ENCODE measurements around the gene ADARB2.

ADARB2 gene

GRCh38 chr10:1683649-1684048 lies 53.7 kb downstream of the ADARB2 start:
- no peak for DNase-seq

GRCh38 chr10:1679821-1680650 lies 57.3 kb downstream of the ADARB2 start:
- no peak for DNase-seq

- no peak for DNase-seq
Observed at GRCh38 chr10:1678084-1678483, 59.2 kb downstream of the ADARB2 start.

- DNase-seq, result no peak
Observed at GRCh38 chr10:1677307-1677939, 59.9 kb downstream of the ADARB2 start.

- no peak for DNase-seq
Observed at GRCh38 chr10:1674501-1674900, 62.8 kb downstream of the ADARB2 start.

- no peak for DNase-seq
Observed at GRCh38 chr10:1673568-1674345, 63.6 kb downstream of the ADARB2 start.

- DNase-seq, result no peak
Observed at GRCh38 chr10:1672001-1672781, 65.1 kb downstream of the ADARB2 start.

GRCh38 chr10:1671366-1672000 lies 65.8 kb downstream of the ADARB2 start:
- DNase-seq, result no peak

GRCh38 chr10:1670541-1671365 lies 66.6 kb downstream of the ADARB2 start:
- DNase-seq, result no peak

- DNase-seq, result no peak
Observed at GRCh38 chr10:1669433-1669832, 67.9 kb downstream of the ADARB2 start.

GRCh38 chr10:1668399-1668798 lies 68.9 kb downstream of the ADARB2 start:
- no peak for DNase-seq

GRCh38 chr10:1667392-1667791 lies 69.9 kb downstream of the ADARB2 start:
- DNase-seq, result no peak

GRCh38 chr10:1666147-1666546 lies 71.2 kb downstream of the ADARB2 start:
- DNase-seq, result no peak

GRCh38 chr10:1665681-1666080 lies 71.6 kb downstream of the ADARB2 start:
- DNase-seq, result no peak

GRCh38 chr10:1665021-1665661 lies 72.2 kb downstream of the ADARB2 start:
- no peak for DNase-seq

- no peak for DNase-seq
Observed at GRCh38 chr10:1664333-1664964, 72.9 kb downstream of the ADARB2 start.

GRCh38 chr10:1663226-1663625 lies 74.1 kb downstream of the ADARB2 start:
- DNase-seq, result no peak

GRCh38 chr10:1662438-1663025 lies 74.8 kb downstream of the ADARB2 start:
- no peak for DNase-seq

- DNase-seq, result no peak
Observed at GRCh38 chr10:1661859-1662437, 75.4 kb downstream of the ADARB2 start.

GRCh38 chr10:1661416-1661815 lies 75.9 kb downstream of the ADARB2 start:
- no peak for DNase-seq

All from NCI-H748 treated with DMSO at 0.1 percent for 48 hours (cell line).